CD4-positive, alpha-beta T cell treated with Interleukin-6 for 4 hours (primary cell): ENCODE measurements around the gene CNN1.
A peak's percentile ranks its signal among the peaks of the same experiment; 100 is the strongest.
"Not testable (repeated sequence)": the region's sequence is repeated elsewhere in the genome, so short reads cannot be mapped to it uniquely, and the experiment has no call there.

Source experiments
- DNase-seq: peaks from one replicate; pipeline ENCODE4 v3.0.0-alpha.2; 2020; ENCODE audit warnings: mixed read lengths

CNN1 gene

GRCh38 chr19:11535792-11536595 is 2.7 kb upstream of the CNN1 start:
- peak; percentile 85 for DNase-seq

- DNase-seq, result no peak
These were observed 1.1 kb downstream of the CNN1 start for GRCh38 chr19:11539495-11540365.

GRCh38 chr19:11540645-11541044 is 2.0 kb downstream of the CNN1 start:
- no peak for DNase-seq

- no peak for DNase-seq
These were observed 2.6 kb downstream of the CNN1 start for GRCh38 chr19:11541238-11541637.

- DNase-seq, result no peak
These were observed 9.5 kb downstream of the CNN1 start for GRCh38 chr19:11547929-11548700.

- DNase-seq, result no peak
These were observed 10.8 kb downstream of the CNN1 start for GRCh38 chr19:11549386-11549953.

- no peak for DNase-seq
These were observed 11.6 kb downstream of the CNN1 start for GRCh38 chr19:11550265-11550664.

- no peak for DNase-seq
These were observed 13.1 kb downstream of the CNN1 start for GRCh38 chr19:11551603-11552235.

- no peak for DNase-seq
These were observed 14.2 kb downstream of the CNN1 start for GRCh38 chr19:11552666-11553372.

- no peak for DNase-seq
These were observed 15.5 kb downstream of the CNN1 start for GRCh38 chr19:11554160-11554559.

GRCh38 chr19:11555246-11555645 is 16.6 kb downstream of the CNN1 start:
- no peak for DNase-seq

- no peak for DNase-seq
These were observed 18.2 kb downstream of the CNN1 start for GRCh38 chr19:11556634-11557420.

GRCh38 chr19:11558881-11559828 is 20.5 kb downstream of the CNN1 start, which contains the start of gene ELOF1:
ELOF1 (minus strand) TSS chr19:11559230; CDS start chr19:11554347, 4,883 bp downstream.
- DNase-seq, result peak; percentile 98

GRCh38 chr19:11560404-11561051 is 21.9 kb downstream of the CNN1 start:
- DNase-seq, result peak; percentile 74

GRCh38 chr19:11563532-11563931 is 24.9 kb downstream of the CNN1 start:
- no peak for DNase-seq

GRCh38 chr19:11564082-11564807 is 25.6 kb downstream of the CNN1 start:
- DNase-seq, result not testable (repeated sequence)

- not testable (repeated sequence) for DNase-seq
These were observed 27.0 kb downstream of the CNN1 start for GRCh38 chr19:11565649-11565980.

- no peak for DNase-seq
These were observed 27.5 kb downstream of the CNN1 start for GRCh38 chr19:11566164-11566563.
